ENCODE measurements around the gene CPNE6. TPM values are rescaled to one million over a fixed set of nuclear protein-coding genes. Genes with fewer than 3 reads are reported as not detected.

Gene CPNE6
- total and polyA plus RNA-seq, 8 donors, result 0.07 TPM; not detected in 7

GRCh38 chr14:24126939-24127338 lies 55.6 kb downstream of the CPNE6 start:
- H3K27ac ChIP-seq, result no peak overlapping the region
- intact Hi-C loops (cut with DNase I), result no loop called here
- H3K4me1 ChIP-seq, result peaks cover 15 to 17% (median 15%) of the 10 kb centered on the region in 3 donors
- H3K4me3 ChIP-seq, result no peak overlapping the region
- H3K36me3 ChIP-seq, result peaks cover 0 to 16% (median 12%) of the 10 kb centered on the region in 3 donors
- DNase-seq, result no peak
- no peak for ATAC-seq
- H3K9me3 ChIP-seq, result no peaks in the 10 kb centered on the region
- TF ChIP-seq CTCF (IDR thresholded peaks at IDR 0.05), result no peak
- H3K27me3 ChIP-seq, result no peaks in the 10 kb centered on the region
- no peak for FAIRE-seq

GRCh38 chr14:24127673-24128072 lies 56.3 kb downstream of the CPNE6 start:
- Histone ChIP-seq H3K27ac (no peak overlapping the region), H3K4me3 (no peak overlapping the region), H3K27me3 (no peaks in the 10 kb centered on the region), H3K9me3 (no peaks in the 10 kb centered on the region), H3K36me3 (peaks cover 0 to 9% (median 6%) of the 10 kb centered on the region in 3 donors), H3K4me1 (peaks cover 19 to 24% (median 22%) of the 10 kb centered on the region in 3 donors)
- WGBS, 2 donors, result 95% methylated on average over 2 of the region's 2 CpGs
- no peak for FAIRE-seq
- ATAC-seq, result no peak
- TF ChIP-seq CTCF (IDR thresholded peaks at IDR 0.05), result no peak
- DNase-seq, result no peak
- intact Hi-C loops (cut with DNase I), result no loop called here

Other genes starting within 250 kb of the CPNE6 start
- 10 to 100 TPM; 10.8 to 24.8 (median 12.7) TPM for gene DHRS4, start 117.8 kb upstream of the CPNE6 start, total RNA-seq
- gene DHRS4, start 117.8 kb upstream of the CPNE6 start, polyA plus RNA-seq, result 10 to 100 TPM; 26.4 to 27.7 TPM
- gene DHRS4L2, start 82.6 kb upstream of the CPNE6 start, total RNA-seq, result 10 to 100 TPM; 10.3 to 16.2 (median 11.5) TPM
- 10 to 100 TPM; 20.2 to 35.0 TPM for gene DHRS4L2, start 82.6 kb upstream of the CPNE6 start, polyA plus RNA-seq
- gene CARMIL3, start 19.6 kb upstream of the CPNE6 start, total RNA-seq, result under 1 TPM; 0.31 to 1.00 (median 0.71) TPM
- gene CARMIL3, start 19.6 kb upstream of the CPNE6 start, polyA plus RNA-seq, result 1 to 10 TPM; 2.7 to 4.0 TPM
- gene PCK2, start 22.7 kb downstream of the CPNE6 start, total RNA-seq, result 100 to 1,000 TPM in 1 of 6 donors, 10 to 100 TPM in 5; 18.6 to 146 (median 23.1) TPM
- 10 to 100 TPM; 12.8 to 20.3 TPM for gene PCK2, start 22.7 kb downstream of the CPNE6 start, polyA plus RNA-seq
- gene DCAF11, start 43.2 kb downstream of the CPNE6 start, total RNA-seq, result 10 to 100 TPM; 50.1 to 78.9 (median 60.3) TPM
- gene DCAF11, start 43.2 kb downstream of the CPNE6 start, polyA plus RNA-seq, result 10 to 100 TPM; 34.2 to 41.6 TPM
- gene NRL, start 43.4 kb downstream of the CPNE6 start, total RNA-seq, result 1 to 10 TPM in 3 of 6 donors, under 1 TPM in 3; 0.37 to 2.4 (median 1.1) TPM
- 1 to 10 TPM; 2.3 TPM for gene NRL, start 43.4 kb downstream of the CPNE6 start, polyA plus RNA-seq
- gene FITM1, start 59.1 kb downstream of the CPNE6 start, total RNA-seq, result 10 to 100 TPM in 1 of 6 donors, 1 to 10 TPM in 5; 2.7 to 12.0 (median 4.0) TPM
- gene FITM1, start 59.1 kb downstream of the CPNE6 start, polyA plus RNA-seq, result 10 to 100 TPM in 1 of 2 donors, 1 to 10 TPM in 1; 3.4 to 11.1 TPM
- gene PSME1, start 64.6 kb downstream of the CPNE6 start, total RNA-seq, result 100 to 1,000 TPM in 2 of 6 donors, 10 to 100 TPM in 4; 46.4 to 107 (median 68.8) TPM
- 100 to 1,000 TPM in 1 of 2 donors, 10 to 100 TPM in 1; 88.9 to 132 TPM for gene PSME1, start 64.6 kb downstream of the CPNE6 start, polyA plus RNA-seq
- gene EMC9, start 70.0 kb downstream of the CPNE6 start, total RNA-seq, result 10 to 100 TPM in 5 of 6 donors, 1 to 10 TPM in 1; 8.1 to 18.8 (median 13.5) TPM
- gene EMC9, start 70.0 kb downstream of the CPNE6 start, polyA plus RNA-seq, result 10 to 100 TPM; 52.4 to 72.6 TPM
- 10 to 100 TPM; 33.9 to 90.3 (median 59.2) TPM for gene PSME2, start 75.0 kb downstream of the CPNE6 start, total RNA-seq
- gene PSME2, start 75.0 kb downstream of the CPNE6 start, polyA plus RNA-seq, result 100 to 1,000 TPM; 180 to 285 TPM
- gene RNF31, start 75.9 kb downstream of the CPNE6 start, total RNA-seq, result 10 to 100 TPM; 25.8 to 44.2 (median 37.1) TPM
- gene RNF31, start 75.9 kb downstream of the CPNE6 start, polyA plus RNA-seq, result 100 to 1,000 TPM; 124 to 169 TPM
- gene IRF9, start 89.7 kb downstream of the CPNE6 start, total RNA-seq, result 10 to 100 TPM; 20.3 to 60.7 (median 27.9) TPM
- 10 to 100 TPM; 50.7 to 60.8 TPM for gene IRF9, start 89.7 kb downstream of the CPNE6 start, polyA plus RNA-seq
- gene REC8, start 100.5 kb downstream of the CPNE6 start, total RNA-seq, result 1 to 10 TPM; 3.5 to 9.9 (median 4.5) TPM
- 10 to 100 TPM; 22.8 to 41.1 TPM for gene REC8, start 100.5 kb downstream of the CPNE6 start, polyA plus RNA-seq
- 10 to 100 TPM; 24.6 to 62.0 (median 31.0) TPM for gene IPO4, start 117.3 kb downstream of the CPNE6 start, total RNA-seq
- 10 to 100 TPM; 21.3 to 29.4 TPM for gene IPO4, start 117.3 kb downstream of the CPNE6 start, polyA plus RNA-seq
- gene TM9SF1, start 123.9 kb downstream of the CPNE6 start, total RNA-seq, result 10 to 100 TPM; 29.2 to 46.8 (median 38.4) TPM
- 10 to 100 TPM; 20.5 to 34.4 TPM for gene TM9SF1, start 123.9 kb downstream of the CPNE6 start, polyA plus RNA-seq
- gene TSSK4, start 134.1 kb downstream of the CPNE6 start, total RNA-seq, result under 1 TPM in 5 of 6 donors, not detected in 1; 0.16 to 0.66 (median 0.40) TPM
- gene TSSK4, start 134.1 kb downstream of the CPNE6 start, polyA plus RNA-seq, result under 1 TPM; 0.14 to 0.46 TPM
- 10 to 100 TPM; 16.3 to 31.2 (median 22.4) TPM for gene CHMP4A, start 141.9 kb downstream of the CPNE6 start, total RNA-seq
- 10 to 100 TPM; 35.4 to 79.9 TPM for gene CHMP4A, start 141.9 kb downstream of the CPNE6 start, polyA plus RNA-seq
- 10 to 100 TPM in 2 of 6 donors, 1 to 10 TPM in 4; 7.8 to 11.9 (median 9.3) TPM for gene MDP1, start 144.5 kb downstream of the CPNE6 start, total RNA-seq
- 10 to 100 TPM; 20.4 to 31.7 TPM for gene MDP1, start 144.5 kb downstream of the CPNE6 start, polyA plus RNA-seq
- gene NEDD8, start 160.8 kb downstream of the CPNE6 start, total RNA-seq, result 10 to 100 TPM; 32.5 to 65.1 (median 46.9) TPM
- 100 to 1,000 TPM in 1 of 2 donors, 10 to 100 TPM in 1; 62.8 to 118 TPM for gene NEDD8, start 160.8 kb downstream of the CPNE6 start, polyA plus RNA-seq
- 10 to 100 TPM; 24.3 to 37.0 (median 28.6) TPM for gene GMPR2, start 161.4 kb downstream of the CPNE6 start, total RNA-seq
- gene GMPR2, start 161.4 kb downstream of the CPNE6 start, polyA plus RNA-seq, result 10 to 100 TPM; 23.6 to 48.1 TPM
- 10 to 100 TPM; 32.1 to 42.6 (median 34.4) TPM for gene TINF2, start 171.1 kb downstream of the CPNE6 start, total RNA-seq
- gene TINF2, start 171.1 kb downstream of the CPNE6 start, polyA plus RNA-seq, result 10 to 100 TPM; 23.8 to 43.8 TPM
- 1 to 10 TPM; 1.2 to 3.8 (median 2.2) TPM for gene TGM1, start 191.6 kb downstream of the CPNE6 start, total RNA-seq
- gene TGM1, start 191.6 kb downstream of the CPNE6 start, polyA plus RNA-seq, result 1 to 10 TPM; 4.8 to 5.4 TPM
- gene RABGGTA, start 200.0 kb downstream of the CPNE6 start, total RNA-seq, result 10 to 100 TPM; 15.4 to 21.0 (median 18.2) TPM
- gene RABGGTA, start 200.0 kb downstream of the CPNE6 start, polyA plus RNA-seq, result 10 to 100 TPM; 49.1 to 51.5 TPM
- gene DHRS1, start 228.2 kb downstream of the CPNE6 start, total RNA-seq, result 10 to 100 TPM in 3 of 6 donors, 1 to 10 TPM in 3; 6.1 to 15.3 (median 11.2) TPM
- 10 to 100 TPM; 18.9 to 21.1 TPM for gene DHRS1, start 228.2 kb downstream of the CPNE6 start, polyA plus RNA-seq
- gene NOP9, start 228.3 kb downstream of the CPNE6 start, total RNA-seq, result 10 to 100 TPM in 4 of 6 donors, 1 to 10 TPM in 2; 8.8 to 13.9 (median 11.3) TPM
- 1 to 10 TPM; 6.2 to 8.7 TPM for gene NOP9, start 228.3 kb downstream of the CPNE6 start, polyA plus RNA-seq
- gene CIDEB, start 236.4 kb downstream of the CPNE6 start, total RNA-seq, result 10 to 100 TPM in 3 of 6 donors, 1 to 10 TPM in 3; 6.3 to 11.3 (median 9.4) TPM
- 10 to 100 TPM in 1 of 2 donors, 1 to 10 TPM in 1; 9.2 to 15.0 TPM for gene CIDEB, start 236.4 kb downstream of the CPNE6 start, polyA plus RNA-seq
- gene LTB4R2, start 238.6 kb downstream of the CPNE6 start, total RNA-seq, result 1 to 10 TPM; 1.5 to 3.0 (median 2.2) TPM
- gene LTB4R2, start 238.6 kb downstream of the CPNE6 start, polyA plus RNA-seq, result 1 to 10 TPM in 1 of 2 donors, under 1 TPM in 1; 0.73 to 3.1 TPM
- 1 to 10 TPM; 1.9 to 3.2 (median 2.3) TPM for gene LTB4R, start 239.9 kb downstream of the CPNE6 start, total RNA-seq
- 10 to 100 TPM; 13.0 to 15.5 TPM for gene LTB4R, start 239.9 kb downstream of the CPNE6 start, polyA plus RNA-seq

Measured in pancreas (tissue), 10 donors.